IMR-90 (cell line): ENCODE measurements around the gene SYT8. TPM values are rescaled to one million over a fixed set of nuclear protein-coding genes. Genes with fewer than 3 reads are reported as not detected.

Experiments
- ATAC-seq: fragments of 200-7000 bp; cut with Tn5 transposase; 2 replicates; pipeline ENCODE4 v1.9.1; 2020; ENCODE audit warnings: low read depth, mild to moderate bottlenecking, moderate library complexity
- BruUV-seq: library from RNA; stranded (reverse); fragments of 400-500 nt; replicated peaks from 2 replicates; lab custom pipeline; 2021; lab: Mats Ljungman, UMichigan
- CTCF ChIA-PET: fragments of 300-600 bp; formaldehyde crosslinking; extraction: SDS; loops from one replicate; lab custom pipeline; 2021; ENCODE audit warnings: antibody characterized with exemption; lab: Yijun Ruan, JAX
- POLR2A ChIA-PET: fragments of 300-600 bp; sonication (Branson Sonifier 250); formaldehyde crosslinking; loops from one replicate; lab custom pipeline; 2022; ENCODE audit warnings: antibody characterized with exemption; ENCODE audit not compliant: unreplicated experiment; lab: Charles Lee
- DNase-seq: peaks from one replicate; pipeline ENCODE4 v3.0.0; 2013
- H2AFZ ChIP-seq: replicated peaks from 2 replicates; pipeline ENCODE3; 2013; ENCODE audit warnings: low read length, mild to moderate bottlenecking; ENCODE audit not compliant: poor library complexity
- H2AK5ac ChIP-seq: 2 replicates; pipeline ENCODE4 v1.6.1; 2013; ENCODE audit warnings: low read depth, low read length, inconsistent platforms
- H2AK9ac ChIP-seq: replicated peaks from 2 replicates; pipeline ENCODE3; 2013; ENCODE audit warnings: mild to moderate bottlenecking, low read depth, low read length, moderate library complexity; ENCODE audit not compliant: poor library complexity
- H2BK120ac ChIP-seq: 2 replicates; pipeline ENCODE4 v1.6.1; 2013; ENCODE audit warnings: low read depth, low read length, inconsistent platforms
- H2BK15ac ChIP-seq: 3 replicates; pipeline ENCODE4 v1.6.1; 2013; ENCODE audit warnings: low read depth, low read length, inconsistent platforms
- H2BK20ac ChIP-seq: 2 replicates; pipeline ENCODE4 v1.6.1; 2013; ENCODE audit warnings: low read depth, mild to moderate bottlenecking, inconsistent platforms, low read length, moderate library complexity
- H2BK5ac ChIP-seq: 2 replicates; pipeline ENCODE4 v1.6.1; 2013; ENCODE audit warnings: mild to moderate bottlenecking, low read depth, low read length, inconsistent platforms; ENCODE audit not compliant: poor library complexity, severe bottlenecking
- H3K14ac ChIP-seq: replicated peaks from 2 replicates; pipeline ENCODE4 v1.6.1; 2013; ENCODE audit warnings: low read depth, low read length, inconsistent platforms
- H3K18ac ChIP-seq: 2 replicates; pipeline ENCODE4 v1.6.1; 2013; ENCODE audit warnings: low read depth, low read length, control low read depth
- H3K23ac ChIP-seq: 2 replicates; pipeline ENCODE4 v1.6.1; 2013; ENCODE audit warnings: low read depth, low read length, inconsistent platforms
- H3K27ac ChIP-seq: 2 replicates; pipeline ENCODE4 v1.5.1; 2013; ENCODE audit warnings: mild to moderate bottlenecking, control low read depth, low read length; ENCODE audit not compliant: insufficient read depth
- H3K27me3 ChIP-seq: 2 replicates; pipeline ENCODE4 v1.6.1; 2013; ENCODE audit warnings: low read length; ENCODE audit not compliant: control insufficient read depth, insufficient read depth
- H3K36me3 ChIP-seq: 2 replicates; pipeline ENCODE4 v1.6.1; 2013; ENCODE audit warnings: low read length, mixed read lengths; ENCODE audit not compliant: control insufficient read depth, insufficient read depth
- H3K4ac ChIP-seq: 2 replicates; pipeline ENCODE4 v1.6.1; 2013; ENCODE audit warnings: low read depth, low read length, inconsistent platforms
- H3K4me1 ChIP-seq: 2 replicates; pipeline ENCODE4 v1.6.1; 2013; ENCODE audit warnings: low read length, mixed read lengths; ENCODE audit not compliant: control insufficient read depth, insufficient read depth
- H3K4me2 ChIP-seq: 2 replicates; pipeline ENCODE4 v1.6.1; 2013; ENCODE audit warnings: low read depth, mild to moderate bottlenecking, control low read depth, low read length, moderate library complexity
- H3K4me3 ChIP-seq: 2 replicates; pipeline ENCODE4 v1.5.1; 2013; ENCODE audit warnings: low read depth, mild to moderate bottlenecking, control low read depth, low read length, moderate library complexity; ENCODE audit not compliant: insufficient read depth
- H3K56ac ChIP-seq: 2 replicates; pipeline ENCODE4 v1.6.1; 2013; ENCODE audit warnings: low read length, inconsistent platforms; ENCODE audit not compliant: insufficient read depth; ENCODE audit errors: extremely low read depth
- H3K79me1 ChIP-seq, 2 experiments: 2 replicates each; pipeline ENCODE4 v1.6.1; 2013; ENCODE audit warnings: low read length in 2 of 2, inconsistent platforms in 1 of 2, low read depth in 1 of 2
- H3K9ac ChIP-seq: 2 replicates; pipeline ENCODE4 v1.6.1; 2013; ENCODE audit warnings: low read depth, low read length, control low read depth
- H3K9me1 ChIP-seq: 2 replicates; pipeline ENCODE4 v1.6.1; 2013; ENCODE audit warnings: low read length, inconsistent platforms; ENCODE audit not compliant: insufficient read depth
- H3K9me3 ChIP-seq: 2 replicates; pipeline ENCODE4 v1.6.1; 2013; ENCODE audit warnings: low read length; ENCODE audit not compliant: control insufficient read depth, insufficient read depth
- H4K20me1 ChIP-seq: 2 replicates; pipeline ENCODE4 v1.6.1; 2013; ENCODE audit warnings: low read length, inconsistent platforms; ENCODE audit not compliant: insufficient read depth
- H4K5ac ChIP-seq: 2 replicates; pipeline ENCODE4 v1.6.1; 2013; ENCODE audit warnings: mild to moderate bottlenecking, low read depth, low read length, control low read depth
- H4K8ac ChIP-seq, 2 experiments: 2 replicates each; pipeline ENCODE4 v1.6.1; 2013; ENCODE audit warnings: low read depth in 2 of 2, low read length in 2 of 2, control low read depth in 1 of 2, inconsistent platforms in 1 of 2
- H4K91ac ChIP-seq: 2 replicates; pipeline ENCODE4 v1.6.1; 2013; ENCODE audit warnings: low read depth, low read length, inconsistent platforms; ENCODE audit not compliant: insufficient read depth
- BHLHE40 ChIP-seq: fragments of 150-350 bp; IDR thresholded peaks from 2 replicates; pipeline ENCODE4 v1.6.1; 2016; ENCODE audit warnings: mild to moderate bottlenecking, low read depth, low read length
- CEBPB ChIP-seq: IDR thresholded peaks from 2 replicates; pipeline ENCODE4 v1.6.1; 2012; ENCODE audit warnings: low read depth, low read length, improper control_type of control experiment
- CHD1 ChIP-seq: IDR thresholded peaks from 2 replicates; pipeline ENCODE4 v1.6.1; 2012; ENCODE audit warnings: low read depth, low read length, improper control_type of control experiment
- CTCF ChIP-seq: conservative IDR thresholded peaks from 2 replicates; pipeline ENCODE4 v1.5.1; 2012; ENCODE audit warnings: mild to moderate bottlenecking, low read depth, low read length, improper control_type of control experiment
- ELK1 ChIP-seq: fragments of 150-350 bp; IDR thresholded peaks from 2 replicates; pipeline ENCODE4 v1.6.1; 2016; ENCODE audit warnings: low read depth, mild to moderate bottlenecking, low read length, moderate library complexity, borderline replicate concordance
- FOS ChIP-seq: fragments of 150-350 bp; IDR thresholded peaks from 2 replicates; pipeline ENCODE4 v1.6.1; 2016; ENCODE audit warnings: low read depth, low read length
- MAFK ChIP-seq: IDR thresholded peaks from 2 replicates; pipeline ENCODE4 v1.6.1; 2012; ENCODE audit warnings: low read depth, low read length, improper control_type of control experiment
- MAZ ChIP-seq: IDR thresholded peaks from 2 replicates; pipeline ENCODE4 v1.6.1; 2012; ENCODE audit warnings: low read depth, mild to moderate bottlenecking, low read length, improper control_type of control experiment, moderate library complexity, borderline replicate concordance
- MXI1 ChIP-seq: IDR thresholded peaks from 2 replicates; pipeline ENCODE4 v1.6.1; 2012; ENCODE audit warnings: low read depth, mild to moderate bottlenecking, low read length, moderate library complexity, borderline replicate concordance
- NFE2L2 ChIP-seq: fragments of 150-350 bp; IDR thresholded peaks from 2 replicates; pipeline ENCODE4 v1.6.1; 2016; ENCODE audit warnings: low read depth, mild to moderate bottlenecking, low read length
- POLR2A ChIP-seq: IDR thresholded peaks from 2 replicates; pipeline ENCODE4 v1.6.1; 2012; ENCODE audit warnings: mild to moderate bottlenecking, low read depth, low read length
- RAD21 ChIP-seq: IDR thresholded peaks from 2 replicates; pipeline ENCODE4 v1.6.1; 2012; ENCODE audit warnings: low read length, improper control_type of control experiment
- RCOR1 ChIP-seq: IDR thresholded peaks from 2 replicates; pipeline ENCODE4 v1.6.1; 2012; ENCODE audit warnings: mild to moderate bottlenecking, low read length, improper control_type of control experiment; ENCODE audit not compliant: insufficient replicate concordance
- RFX5 ChIP-seq: IDR thresholded peaks from 2 replicates; pipeline ENCODE4 v1.8.0; 2012; ENCODE audit warnings: low read depth, mild to moderate bottlenecking, low read length, moderate library complexity
- SMC3 ChIP-seq: fragments of 150-350 bp; IDR thresholded peaks from 2 replicates; pipeline ENCODE4 v1.6.1; 2016; ENCODE audit warnings: low read depth, mild to moderate bottlenecking, antibody characterized with exemption, low read length, moderate library complexity
- USF2 ChIP-seq: fragments of 150-350 bp; IDR thresholded peaks from 2 replicates; pipeline ENCODE4 v1.6.1; 2017; ENCODE audit warnings: mild to moderate bottlenecking, antibody characterized with exemption, low read length, low read depth
- WGBS, 2 experiments: methylation state at CpG; one replicate each; pipeline versions ENCODE4 v1.1.5 to v1.1.7; 2013; ENCODE audit warnings: missing lambda C conversion rate in 2 of 2; ENCODE audit not compliant: insufficient read length in 1 of 2; ENCODE audit errors: extremely low coverage in 2 of 2; 5-methylcytosine and 5-hydroxymethylcytosine counted together
- dilution Hi-C: fragments of 300-500 bp; cut with HindIII; formaldehyde crosslinking; loops from one replicate; pipeline ENCODE4 v1.14.3; 2018; ENCODE audit warnings: low sequenced_read_pairs; ENCODE audit not compliant: unreplicated experiment
- in situ Hi-C: fragments of 300-500 bp; cut with MboI; formaldehyde crosslinking; loops from 3 replicates; pipeline ENCODE4 v1.14.3; 2019; ENCODE audit warnings: low sequenced_read_pairs, inconsistent platforms, mixed read lengths
- intact Hi-C: fragments of 100-400 bp; cut with micrococcal nuclease; formaldehyde crosslinking; loops from 2 replicates; pipeline ENCODE4 v1.10.0; 2022
- polyA plus RNA-seq, 3 experiments: library from polyadenylated mRNA; depleted of rRNA; stranded (reverse); fragments of >200 nt; gene quantifications; 2 replicates each; pipeline ENCODE4 v1.2.3, GENCODE V29; 2012; ENCODE audit warnings: low replicate concordance in 1 of 3
- total RNA-seq: library from RNA; depleted of rRNA; stranded (reverse); fragments of >200 nt; gene quantifications from 2 replicates; pipeline ENCODE4 v1.2.3, GENCODE V29; 2012

SYT8 gene
- total and polyA plus RNA-seq, 2 of the 4 experiments (the other 2 are of a cell fraction), result not detected

- Histone ChIP-seq H3K4me2 (no peak overlapping the region), H3K36me3 (no peaks in the 10 kb centered on the region), H3K56ac (no peak overlapping the region), H3K79me1 (no peaks in the 10 kb centered on the region), H2BK15ac (no peak overlapping the region), H2BK20ac (no peak overlapping the region), H3K18ac (no peak overlapping the region), H2AK5ac (no peak overlapping the region), H3K4me3 (no peak overlapping the region), H3K27ac (no peak overlapping the region), H2BK5ac (no peak overlapping the region), H4K8ac (no peak overlapping the region), H3K9ac (no peak overlapping the region), H2BK120ac (no peak overlapping the region), H4K91ac (no peak overlapping the region), H3K4ac (no peak overlapping the region), H4K5ac (no peak overlapping the region), H3K9me1 (peaks cover 4% of the 10 kb centered on the region), H2AFZ (no peak overlapping the region), H4K20me1 (no peaks in the 10 kb centered on the region), H3K9me3 (no peaks in the 10 kb centered on the region), H3K14ac (no peak overlapping the region), H2AK9ac (no peak overlapping the region), H3K23ac (no peak overlapping the region), H3K27me3 (peaks cover 29% of the 10 kb centered on the region), H3K4me1 (peaks cover 6% of the 10 kb centered on the region)
- 29% methylated on average over 2 of the region's 4 CpGs; no CpG with 5 or more reads in 1 of the 2 experiments for WGBS, 2 experiments
- ATAC-seq (no peak), DNase-seq (no peak)
- intact Hi-C loops, result no loop called here
- dilution Hi-C loops, result no loop called here
- TF ChIP-seq POLR2A (no peak), NFE2L2 (no peak), CEBPB (no peak), MAZ (no peak), SMC3 (no peak), CHD1 (no peak), MAFK (no peak), FOS (no peak), RFX5 (no peak), ELK1 (no peak), CTCF (no peak), USF2 (no peak), MXI1 (no peak), RCOR1 (no peak), RAD21 (no peak), BHLHE40 (no peak)
- in situ Hi-C loops, result no loop called here
- BruUV-seq, result no TSS peak
- CTCF ChIA-PET, result no interaction called here
- POLR2A ChIA-PET, result no interaction called here
These were observed 24.2 kb downstream of the SYT8 start for GRCh38 chr11:1859004-1859403.
